ENCODE data around the gene MKX.

Gene MKX

GRCh38 chr10:27654284-27654683 is 91.3 kb downstream of the MKX start:
- no peak for DNase-seq (ENCODE audit: low read depth in 2 of 2)

GRCh38 chr10:27646604-27647175 is 98.9 kb downstream of the MKX start:
- DNase-seq (ENCODE audit: low read depth in 2 of 2): no peak

- DNase-seq (ENCODE audit: low read depth in 2 of 2): no peak
Measured at GRCh38 chr10:27646194-27646593, 99.4 kb downstream of the MKX start.

- no peak for DNase-seq (ENCODE audit: low read depth in 2 of 2)
Measured at GRCh38 chr10:27644307-27644939, 101.2 kb downstream of the MKX start.

- DNase-seq (ENCODE audit: low read depth in 2 of 2): no peak
Measured at GRCh38 chr10:27643301-27643700, 102.3 kb downstream of the MKX start.

- DNase-seq (ENCODE audit: low read depth in 2 of 2): no peak
Measured at GRCh38 chr10:27642023-27642589, 103.5 kb downstream of the MKX start.

- DNase-seq (ENCODE audit: low read depth in 2 of 2): no peak
Measured at GRCh38 chr10:27638071-27638750, 107.4 kb downstream of the MKX start.

GRCh38 chr10:27637601-27638000 is 108.0 kb downstream of the MKX start:
- no peak for DNase-seq (ENCODE audit: low read depth in 2 of 2)

- no peak for DNase-seq (ENCODE audit: low read depth in 2 of 2)
Measured at GRCh38 chr10:27636816-27637215, 108.8 kb downstream of the MKX start.

- no peak for DNase-seq (ENCODE audit: low read depth in 2 of 2)
Measured at GRCh38 chr10:27635699-27636270, 109.8 kb downstream of the MKX start.

GRCh38 chr10:27635290-27635689 is 110.3 kb downstream of the MKX start:
- no peak for DNase-seq (ENCODE audit: low read depth in 2 of 2)

GRCh38 chr10:27628621-27629020 is 117.0 kb downstream of the MKX start:
- no peak for DNase-seq (ENCODE audit: low read depth in 2 of 2)

- no peak for DNase-seq (ENCODE audit: low read depth in 2 of 2)
Measured at GRCh38 chr10:27626890-27627289, 118.7 kb downstream of the MKX start.

GRCh38 chr10:27625452-27626211 is 120.0 kb downstream of the MKX start:
- no peak for DNase-seq (ENCODE audit: low read depth in 2 of 2)

- no peak for DNase-seq (ENCODE audit: low read depth in 2 of 2)
Measured at GRCh38 chr10:27624941-27625340, 120.7 kb downstream of the MKX start.
